ENCODE results near the gene HELQ. TPM values are rescaled to one million over a fixed set of nuclear protein-coding genes. Genes with fewer than 3 reads are reported as not detected.
"Not testable (repeated sequence)": the region's sequence is repeated elsewhere in the genome, so short reads cannot be mapped to it uniquely, and the experiment has no call there.

Gene HELQ, protein sequence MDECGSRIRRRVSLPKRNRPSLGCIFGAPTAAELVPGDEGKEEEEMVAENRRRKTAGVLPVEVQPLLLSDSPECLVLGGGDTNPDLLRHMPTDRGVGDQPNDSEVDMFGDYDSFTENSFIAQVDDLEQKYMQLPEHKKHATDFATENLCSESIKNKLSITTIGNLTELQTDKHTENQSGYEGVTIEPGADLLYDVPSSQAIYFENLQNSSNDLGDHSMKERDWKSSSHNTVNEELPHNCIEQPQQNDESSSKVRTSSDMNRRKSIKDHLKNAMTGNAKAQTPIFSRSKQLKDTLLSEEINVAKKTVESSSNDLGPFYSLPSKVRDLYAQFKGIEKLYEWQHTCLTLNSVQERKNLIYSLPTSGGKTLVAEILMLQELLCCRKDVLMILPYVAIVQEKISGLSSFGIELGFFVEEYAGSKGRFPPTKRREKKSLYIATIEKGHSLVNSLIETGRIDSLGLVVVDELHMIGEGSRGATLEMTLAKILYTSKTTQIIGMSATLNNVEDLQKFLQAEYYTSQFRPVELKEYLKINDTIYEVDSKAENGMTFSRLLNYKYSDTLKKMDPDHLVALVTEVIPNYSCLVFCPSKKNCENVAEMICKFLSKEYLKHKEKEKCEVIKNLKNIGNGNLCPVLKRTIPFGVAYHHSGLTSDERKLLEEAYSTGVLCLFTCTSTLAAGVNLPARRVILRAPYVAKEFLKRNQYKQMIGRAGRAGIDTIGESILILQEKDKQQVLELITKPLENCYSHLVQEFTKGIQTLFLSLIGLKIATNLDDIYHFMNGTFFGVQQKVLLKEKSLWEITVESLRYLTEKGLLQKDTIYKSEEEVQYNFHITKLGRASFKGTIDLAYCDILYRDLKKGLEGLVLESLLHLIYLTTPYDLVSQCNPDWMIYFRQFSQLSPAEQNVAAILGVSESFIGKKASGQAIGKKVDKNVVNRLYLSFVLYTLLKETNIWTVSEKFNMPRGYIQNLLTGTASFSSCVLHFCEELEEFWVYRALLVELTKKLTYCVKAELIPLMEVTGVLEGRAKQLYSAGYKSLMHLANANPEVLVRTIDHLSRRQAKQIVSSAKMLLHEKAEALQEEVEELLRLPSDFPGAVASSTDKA
- polyA plus RNA-seq (ENCODE audit: insufficient read length in 4 of 4): 10 to 100 TPM; 15.2 to 20.9 (median 17.5) TPM

DNA sequence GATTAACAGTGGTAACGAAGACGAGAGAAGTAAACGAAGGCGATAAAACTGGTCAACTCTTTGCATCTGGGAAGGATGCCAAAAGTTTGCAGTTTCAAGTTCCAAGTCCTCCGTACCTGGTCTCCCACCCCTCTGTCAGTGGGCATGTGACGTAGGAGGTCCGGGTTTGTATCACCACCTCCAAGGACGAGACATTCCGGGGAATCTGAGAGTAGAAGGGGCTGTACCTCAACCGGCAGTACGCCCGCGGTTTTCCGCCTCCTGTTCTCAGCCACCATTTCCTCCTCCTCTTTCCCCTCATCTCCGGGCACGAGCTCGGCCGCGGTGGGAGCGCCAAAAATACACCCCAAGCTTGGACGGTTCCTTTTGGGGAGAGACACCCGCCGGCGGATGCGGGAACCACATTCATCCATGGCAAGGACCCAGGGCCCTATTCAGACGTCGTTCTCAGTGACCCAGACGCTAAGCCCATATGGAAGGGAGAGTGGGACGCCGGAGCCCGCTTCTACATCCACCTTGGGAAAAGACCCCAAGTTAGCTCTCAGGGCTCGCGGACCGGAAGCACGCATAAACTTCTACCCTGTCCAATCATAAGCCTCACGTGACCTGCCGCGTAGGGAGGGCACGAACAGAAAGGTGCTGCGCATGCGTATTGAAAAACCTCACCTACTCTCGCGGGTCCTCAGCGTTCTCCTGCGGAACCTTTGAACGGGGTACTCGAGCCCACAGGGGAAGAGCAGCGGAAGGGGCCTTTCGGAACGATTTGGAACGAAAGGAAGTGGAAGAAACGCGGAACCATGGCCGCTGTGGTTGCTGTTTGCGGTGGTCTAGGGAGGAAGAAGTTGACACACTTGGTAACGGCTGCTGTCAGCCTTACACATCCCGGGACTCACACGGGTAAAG is at the start of gene HELQ, which contains the start of gene MRPS18C:
Gene HELQ (minus strand): TSS at position 543 of the 903 bp plus-strand sequence. CDS start 130 bp downstream, at position 413.
Gene MRPS18C (plus strand): TSS at position 778 of the 903 bp plus-strand sequence. CDS start 20 bp downstream, at position 798.
- DNase-seq (ENCODE audit: low read depth in 4 of 4, low spot score in 3 of 4): peak; percentile 98 to 99 (median 99)

GRCh38 chr4:83504996-83505395 is 49.4 kb upstream of the HELQ start:
- DNase-seq (ENCODE audit: low read depth in 4 of 4, low spot score in 3 of 4): no peak

GRCh38 chr4:83504503-83504902 is 48.9 kb upstream of the HELQ start:
- DNase-seq (ENCODE audit: low read depth in 4 of 4, low spot score in 3 of 4): no peak

DNA sequence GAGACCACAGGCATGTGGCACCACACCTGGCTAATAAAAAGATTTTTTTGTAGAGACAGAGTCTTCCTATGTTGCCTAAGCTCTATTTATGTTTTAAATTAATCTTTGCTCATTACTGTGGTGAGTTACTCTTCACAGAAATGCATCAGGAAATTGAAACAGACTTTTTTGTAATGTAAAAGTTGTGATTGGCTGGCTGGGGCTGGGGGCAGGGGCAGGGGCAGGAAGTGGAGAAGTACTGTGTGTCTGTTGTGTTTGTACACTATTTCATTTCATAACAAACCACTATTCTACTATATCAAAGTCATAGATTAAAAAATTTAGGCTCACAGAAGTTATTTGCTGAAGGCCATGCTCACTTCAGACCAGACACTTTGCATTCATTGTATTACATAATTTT is 48.4 kb upstream of the HELQ start:
- no peak for DNase-seq (ENCODE audit: low read depth in 4 of 4, low spot score in 3 of 4)

GRCh38 chr4:83501671-83502070 is 46.0 kb upstream of the HELQ start:
- not testable (repeated sequence) for DNase-seq (ENCODE audit: low read depth in 4 of 4, low spot score in 3 of 4)

- DNase-seq (ENCODE audit: low read depth in 4 of 4, low spot score in 3 of 4): no peak
These were observed 42.6 kb upstream of the HELQ start for GRCh38 chr4:83498187-83498586.

- DNase-seq (ENCODE audit: low read depth in 4 of 4, low spot score in 3 of 4): not testable (repeated sequence)
These were observed 40.7 kb upstream of the HELQ start for GRCh38 chr4:83496085-83496917.

GRCh38 chr4:83490876-83491450 is 35.3 kb upstream of the HELQ start:
- DNase-seq (ENCODE audit: low read depth in 4 of 4, low spot score in 3 of 4): no peak

GRCh38 chr4:83489711-83490326 is 34.2 kb upstream of the HELQ start:
- no peak for DNase-seq (ENCODE audit: low read depth in 4 of 4, low spot score in 3 of 4)

- no peak for DNase-seq (ENCODE audit: low read depth in 4 of 4, low spot score in 3 of 4)
These were observed 31.0 kb upstream of the HELQ start for GRCh38 chr4:83486457-83487129.

- DNase-seq (ENCODE audit: low read depth in 4 of 4, low spot score in 3 of 4): peak; percentile 80 to 88 (median 85)
These were observed 29.2 kb upstream of the HELQ start, which contains the start of gene ABRAXAS1 for GRCh38 chr4:83484500-83485461. Gene ABRAXAS1 (minus strand): TSS chr4:83485100. CDS start chr4:83485072, 28 bp downstream.

DNA sequence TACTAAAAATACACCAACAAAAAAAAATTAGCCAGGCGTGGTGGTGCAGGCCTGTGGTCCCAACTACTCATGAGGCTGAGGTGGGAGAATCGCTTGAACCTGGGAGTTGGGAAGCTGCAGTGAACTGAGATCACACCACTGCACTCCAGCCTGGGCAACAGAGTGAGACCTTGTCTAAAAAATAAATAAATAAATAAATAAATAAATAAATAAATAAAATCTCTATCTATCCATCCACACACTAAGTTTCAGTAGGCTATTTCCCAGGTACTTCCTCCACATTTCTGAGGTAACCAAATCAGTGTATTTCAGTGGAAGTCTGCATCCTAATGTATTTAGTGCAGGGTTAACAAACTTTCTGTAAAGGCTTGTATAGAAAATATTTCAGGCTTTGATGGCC is 18.3 kb upstream of the HELQ start:
- DNase-seq (ENCODE audit: low read depth in 4 of 4, low spot score in 3 of 4): no peak

- DNase-seq (ENCODE audit: low read depth in 4 of 4, low spot score in 3 of 4): no peak
These were observed 17.8 kb upstream of the HELQ start for GRCh38 chr4:83473423-83473822.

DNA sequence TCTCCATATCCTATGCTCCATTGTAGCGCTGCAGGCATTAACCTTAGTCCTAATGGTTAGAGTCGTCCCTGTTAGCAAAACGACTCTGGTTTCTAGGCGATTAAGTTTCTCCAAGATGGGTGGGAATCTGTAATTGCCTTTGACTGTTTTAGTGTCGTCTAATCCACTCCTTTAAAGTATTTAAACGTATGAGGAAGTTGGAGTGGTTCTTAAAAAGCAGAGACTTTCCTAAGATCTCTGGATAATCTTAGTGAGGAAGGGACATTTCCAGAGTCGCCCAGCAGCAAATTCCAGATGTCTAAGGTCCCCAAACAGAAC is 520 bp upstream of the HELQ start:
- DNase-seq (ENCODE audit: low read depth in 4 of 4, low spot score in 3 of 4): no peak

DNA sequence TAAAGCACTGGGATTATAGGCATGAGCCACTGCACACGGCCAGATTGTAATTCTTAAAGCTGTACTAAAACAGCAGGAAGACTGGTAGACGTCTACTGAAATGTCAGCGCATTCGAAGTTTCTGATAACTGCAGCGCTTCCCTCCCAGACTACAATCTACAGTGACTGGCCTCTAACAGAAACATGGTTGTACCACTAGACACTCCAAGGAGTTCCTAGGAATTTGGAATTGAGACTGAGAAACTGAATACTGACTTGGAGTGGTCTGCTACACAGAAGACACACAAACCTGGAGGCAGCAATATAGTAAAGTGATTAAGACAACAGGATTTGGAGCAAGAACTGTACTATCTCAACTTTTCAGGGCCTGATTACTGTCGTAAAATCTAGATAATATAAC is 937 bp downstream of the HELQ start:
- DNase-seq (ENCODE audit: low read depth in 4 of 4, low spot score in 3 of 4): peak in 1 of 4 donors; percentile 0

DNA sequence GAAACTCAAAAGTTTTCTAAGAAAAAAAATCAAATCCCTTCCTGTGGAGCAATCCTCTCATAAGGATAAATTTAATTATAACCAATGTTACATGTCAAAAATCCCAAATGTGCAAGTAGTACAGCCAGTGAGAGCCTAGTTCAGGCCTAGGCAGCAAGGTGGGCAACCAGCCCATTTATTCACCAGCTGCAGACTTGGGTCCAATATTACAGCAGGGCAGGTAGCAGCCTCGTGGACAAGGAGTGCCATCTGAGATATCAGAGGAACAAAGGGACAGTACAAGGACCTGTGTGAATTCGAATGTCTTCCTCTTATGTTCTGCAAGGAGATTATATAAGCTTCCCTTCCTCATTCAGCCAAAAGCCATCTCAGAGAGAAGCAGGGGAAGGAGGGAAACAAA is 6.6 kb downstream of the HELQ start:
- DNase-seq (ENCODE audit: low read depth in 4 of 4, low spot score in 3 of 4): no peak

DNA sequence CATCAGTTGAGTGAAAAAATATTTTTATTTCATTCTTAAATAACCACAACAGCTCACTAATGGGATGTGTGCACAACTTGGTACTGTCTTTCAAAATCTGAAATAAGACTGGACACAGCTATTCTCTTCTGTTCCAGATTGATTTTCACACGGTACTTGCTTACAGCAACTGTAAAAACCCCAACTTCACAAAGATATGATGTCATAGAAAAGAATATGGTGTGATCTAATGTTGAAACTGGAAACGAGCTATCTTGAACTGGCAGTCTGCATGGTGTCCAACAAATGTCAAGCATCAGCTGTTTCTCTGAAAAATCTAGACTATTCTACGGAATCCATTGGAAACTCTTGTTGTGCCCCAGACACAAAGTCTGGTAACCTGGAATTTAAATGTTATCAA is 14.7 kb downstream of the HELQ start:
- no peak for DNase-seq (ENCODE audit: low read depth in 4 of 4, low spot score in 3 of 4)

Measured in left renal pelvis (tissue), 4 donors.